Subcutaneous preadipocyte (primary cell): ENCODE results near the gene FOXRED2. TPM values are rescaled to one million over a fixed set of nuclear protein-coding genes. Genes with fewer than 3 reads are reported as not detected.

Experiments
- small RNA-seq: library from RNA; depleted of rRNA; stranded (forward); fragments of <200 nt; gene quantifications from one replicate; pipeline ENCODE3, GENCODE V24; 2012
- total RNA-seq: library from RNA; depleted of rRNA; stranded (reverse); fragments of >200 nt; gene quantifications from 2 replicates; pipeline ENCODE4 v1.2.3, GENCODE V29; 2012

Gene FOXRED2
- total RNA-seq = 11.0 and 14.7 TPM in 2 replicates

GRCh38 chr22:36506637-36507517, at the start of gene FOXRED2:
Gene FOXRED2 (minus strand): TSS chr22:36507040. CDS start chr22:36506422, 618 bp downstream.

GRCh38 chr22:36528795-36529751, 22.2 kb upstream of the FOXRED2 start, which contains the start of gene EIF3D:
Gene EIF3D (minus strand): TSS chr22:36529166. CDS start chr22:36526121, 3,045 bp downstream.

GRCh38 chr22:36481393-36482168, 25.3 kb downstream of the FOXRED2 start, which contains the start of gene TXN2:
Gene TXN2 (minus strand): TSS chr22:36481640. CDS start chr22:36480837, 803 bp downstream.

Small RNAs within 50 kb of the gene (small RNA-seq; reads per million reads assigned to genes)
- not detected for gene RF00019

Other genes starting within 250 kb of the FOXRED2 start
- 194 and 267 TPM in 2 replicates for gene MYH9, start 119.1 kb downstream of the FOXRED2 start, total RNA-seq
- 18.2 and 27.6 TPM in 2 replicates for gene TXN2, start 25.4 kb downstream of the FOXRED2 start, total RNA-seq
- 369 and 397 TPM in 2 replicates for gene EIF3D, start 22.1 kb upstream of the FOXRED2 start, total RNA-seq
- gene CACNG2, start 196.7 kb upstream of the FOXRED2 start, total RNA-seq = not detected in 2 replicates